Muscle of leg (tissue), 16 donors: ENCODE results near the gene AKAP17A. TPM values are rescaled to one million over a fixed set of nuclear protein-coding genes. Genes with fewer than 3 reads are reported as not detected.
"Not testable (repeated sequence)": the region's sequence is repeated elsewhere in the genome, so short reads cannot be mapped to it uniquely, and the experiment has no call there.

Experiments
- DNase-seq: peaks from one replicate; pipeline ENCODE4 v3.0.0; 2013
- H3K27ac ChIP-seq: one replicate; pipeline ENCODE4 v1.5.1; 2013; ENCODE audit warnings: mild to moderate bottlenecking, low read length, control low read depth
- H3K27me3 ChIP-seq: one replicate; pipeline ENCODE4 v1.6.1; 2013; ENCODE audit warnings: low read length; ENCODE audit not compliant: control insufficient read depth, insufficient read depth
- H3K36me3 ChIP-seq: one replicate; pipeline ENCODE4 v1.6.1; 2013; ENCODE audit warnings: low read length; ENCODE audit not compliant: control insufficient read depth, insufficient read depth
- H3K4me1 ChIP-seq: one replicate; pipeline ENCODE4 v1.6.1; 2013; ENCODE audit warnings: low read length; ENCODE audit not compliant: control insufficient read depth, insufficient read depth
- H3K4me3 ChIP-seq: one replicate; pipeline ENCODE4 v1.5.1; 2013; ENCODE audit warnings: low read length, control low read depth
- H3K9me3 ChIP-seq: replicated peaks from 2 replicates; pipeline ENCODE4 v1.6.1; 2013; ENCODE audit warnings: low read depth, low read length; ENCODE audit not compliant: control insufficient read depth
- WGBS: methylation state at CpG from one replicate; pipeline ENCODE4 v1.1.5; 2013; ENCODE audit warnings: missing lambda C conversion rate; ENCODE audit not compliant: insufficient coverage; 5-methylcytosine and 5-hydroxymethylcytosine counted together
- long read RNA-seq, 11 donors: transcript quantifications; one replicate each; lab custom pipeline, GENCODE V29; 2026
- polyA plus RNA-seq, 8 donors: library from polyadenylated mRNA; unstranded; fragments of 120-200 nt; gene quantifications; one replicate each; pipeline versions ENCODE4 v1.2.1 to v1.2.3, GENCODE V29; 2013; ENCODE audit warnings: inconsistent platforms in 1 of 8, low replicate concordance in 1 of 8; ENCODE audit not compliant: insufficient read length in 8 of 8, insufficient read depth in 1 of 8
- total RNA-seq: library from RNA; stranded (reverse); fragments of 120-200 nt; gene quantifications from one replicate; pipeline ENCODE4 v1.2.4, GENCODE V29; 2013

AKAP17A gene
- 19.9 TPM for total RNA-seq
- polyA plus RNA-seq: 10 to 100 TPM; 28.7 to 36.8 (median 34.5) TPM
- long read RNA-seq, donor 1, partial matches to known transcripts: 0 of 3 reads
- long read RNA-seq, donor 1, other reads (novel, unspliced or antisense): 0 of 3 reads
- long read RNA-seq, donor 2: 0 reads
- long read RNA-seq, donor 3, transcript AKAP17A-201 (5 exons, 3,204 nt): major isoform, 9 of 21 reads
- long read RNA-seq, donor 3, partial matches to known transcripts: 10 of 21 reads
- long read RNA-seq, donor 3, other reads (novel, unspliced or antisense): 0 of 21 reads
- long read RNA-seq, donor 4, transcript AKAP17A-202 (4 exons, 2,187 nt): major isoform, 5 of 9 reads
- long read RNA-seq, donor 4, partial matches to known transcripts: 0 of 9 reads
- long read RNA-seq, donor 4, other reads (novel, unspliced or antisense): 0 of 9 reads
- long read RNA-seq, donor 5, transcript AKAP17A-201 (5 exons, 3,204 nt): major isoform, 9 of 14 reads
- long read RNA-seq, donor 5, partial matches to known transcripts: 0 of 14 reads
- long read RNA-seq, donor 5, other reads (novel, unspliced or antisense): 0 of 14 reads
- long read RNA-seq, donor 6, partial matches to known transcripts: 5 of 10 reads
- long read RNA-seq, donor 6, other reads (novel, unspliced or antisense): 0 of 10 reads
- long read RNA-seq, donor 7, partial matches to known transcripts: 0 of 7 reads
- long read RNA-seq, donor 7, other reads (novel, unspliced or antisense): 0 of 7 reads
- long read RNA-seq, donor 8: 0 reads
- long read RNA-seq, donor 9, partial matches to known transcripts: 0 of 3 reads
- long read RNA-seq, donor 9, other reads (novel, unspliced or antisense): 0 of 3 reads
- long read RNA-seq, donor 10, transcript AKAP17A-202 (4 exons, 2,187 nt): major isoform, 6 of 15 reads
- long read RNA-seq, donor 10, partial matches to known transcripts: 6 of 15 reads
- long read RNA-seq, donor 10, other reads (novel, unspliced or antisense): 0 of 15 reads
- long read RNA-seq, donor 11, partial matches to known transcripts: 0 of 7 reads
- long read RNA-seq, donor 11, other reads (novel, unspliced or antisense): 0 of 7 reads

GRCh38 chrX:1591102-1591862, at the start of gene AKAP17A:
TSS of gene AKAP17A (plus strand) at chrX:1591604. CDS start at chrX:1593463, 1,859 bp downstream.
- H3K4me1 ChIP-seq: peaks cover 17% of the 10 kb centered on the region
- peaks cover 31% of the 10 kb centered on the region for H3K36me3 ChIP-seq
- under 1% methylated on average over 62 of the region's 66 CpGs for WGBS
- H3K4me3 ChIP-seq: peak within 1 kb of the TSS; percentile 69
- peak; percentile 97 for DNase-seq
- H3K9me3 ChIP-seq: no peaks in the 10 kb centered on the region
- no peaks in the 10 kb centered on the region for H3K27me3 ChIP-seq
- H3K27ac ChIP-seq: peak within 1 kb of the TSS; percentile 72

GRCh38 chrX:1542994-1543725, 48.2 kb upstream of the AKAP17A start:
- Histone ChIP-seq H3K4me3 (no peak overlapping the region), H3K27ac (no peak overlapping the region), H3K9me3 (no peaks in the 10 kb centered on the region), H3K4me1 (no peaks in the 10 kb centered on the region), H3K27me3 (no peaks in the 10 kb centered on the region), H3K36me3 (no peaks in the 10 kb centered on the region)
- no peak for DNase-seq
- WGBS: 92% methylated on average over 15 of the region's 22 CpGs

DNA sequence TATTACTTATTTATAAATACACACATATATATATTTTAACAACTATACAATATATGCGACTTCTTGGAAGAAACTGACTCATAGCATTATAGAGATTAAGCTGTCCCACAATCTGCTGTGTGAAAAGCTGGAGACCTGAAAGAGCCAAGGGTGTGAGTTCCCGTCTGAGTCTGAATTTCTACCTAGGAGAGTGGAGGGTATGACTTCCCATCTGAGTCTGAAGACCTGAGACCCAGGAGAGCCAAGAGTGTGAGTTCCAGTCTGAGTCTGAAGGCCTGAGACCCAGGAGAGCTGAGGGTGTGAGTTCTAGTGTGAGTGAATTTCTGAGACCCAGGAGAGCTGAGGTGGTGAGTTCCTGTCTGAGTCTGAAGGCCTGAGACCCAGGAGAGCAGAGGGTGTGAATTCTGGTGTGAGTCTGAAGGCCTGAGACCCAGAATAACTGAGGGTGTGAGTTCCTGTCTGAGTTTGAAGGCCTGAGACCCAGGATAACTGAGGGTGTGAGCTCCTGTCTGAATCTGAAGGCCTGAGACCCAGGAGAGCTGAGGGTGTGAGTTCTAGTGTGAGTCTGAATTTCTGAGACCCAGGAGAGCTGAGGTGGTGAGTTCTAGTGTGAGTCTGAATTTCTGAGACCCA, 45.5 kb upstream of the AKAP17A start:
- WGBS: 57% methylated on average over 1 of the region's 2 CpGs
- no peaks in the 10 kb centered on the region for H3K36me3 ChIP-seq
- H3K27ac ChIP-seq: no peak overlapping the region
- H3K27me3 ChIP-seq: no peaks in the 10 kb centered on the region
- DNase-seq: no peak
- H3K4me1 ChIP-seq: no peaks in the 10 kb centered on the region
- H3K9me3 ChIP-seq: no peaks in the 10 kb centered on the region
- H3K4me3 ChIP-seq: no peak overlapping the region

DNA sequence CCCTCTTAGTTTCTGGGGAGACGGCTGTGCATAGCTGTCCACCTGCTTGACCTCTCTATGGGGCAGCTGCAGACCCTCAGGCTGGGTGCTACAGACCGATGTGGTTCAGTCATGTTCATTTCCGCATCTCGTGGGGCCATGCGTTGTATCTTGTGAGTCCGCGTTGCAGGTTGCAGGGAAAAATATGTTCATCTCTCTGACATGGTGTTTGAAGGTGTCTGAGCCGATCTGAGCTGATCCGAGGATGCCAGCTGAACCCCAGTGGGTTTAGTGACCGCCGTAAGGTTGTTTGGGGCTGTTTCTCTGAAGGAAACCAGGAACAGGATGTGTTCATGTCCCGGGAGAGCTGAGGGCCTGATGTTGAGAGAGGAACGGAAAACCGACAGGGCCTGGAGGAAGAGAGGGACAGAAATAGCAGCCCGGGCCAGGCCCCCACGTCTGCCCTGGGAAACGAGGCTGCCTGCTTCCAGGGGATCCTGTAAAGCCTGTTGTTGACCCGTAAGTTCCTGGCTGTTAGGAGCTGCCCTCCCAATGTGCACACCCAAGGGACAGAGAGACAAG, 44.6 kb upstream of the AKAP17A start:
- Histone ChIP-seq H3K27me3 (no peaks in the 10 kb centered on the region), H3K4me1 (no peaks in the 10 kb centered on the region), H3K27ac (peak overlapping the region; percentile 55), H3K9me3 (no peaks in the 10 kb centered on the region), H3K4me3 (no peak overlapping the region), H3K36me3 (no peaks in the 10 kb centered on the region)
- peak; percentile 52 for DNase-seq
- 54% methylated on average over 18 of the region's 18 CpGs for WGBS

DNA sequence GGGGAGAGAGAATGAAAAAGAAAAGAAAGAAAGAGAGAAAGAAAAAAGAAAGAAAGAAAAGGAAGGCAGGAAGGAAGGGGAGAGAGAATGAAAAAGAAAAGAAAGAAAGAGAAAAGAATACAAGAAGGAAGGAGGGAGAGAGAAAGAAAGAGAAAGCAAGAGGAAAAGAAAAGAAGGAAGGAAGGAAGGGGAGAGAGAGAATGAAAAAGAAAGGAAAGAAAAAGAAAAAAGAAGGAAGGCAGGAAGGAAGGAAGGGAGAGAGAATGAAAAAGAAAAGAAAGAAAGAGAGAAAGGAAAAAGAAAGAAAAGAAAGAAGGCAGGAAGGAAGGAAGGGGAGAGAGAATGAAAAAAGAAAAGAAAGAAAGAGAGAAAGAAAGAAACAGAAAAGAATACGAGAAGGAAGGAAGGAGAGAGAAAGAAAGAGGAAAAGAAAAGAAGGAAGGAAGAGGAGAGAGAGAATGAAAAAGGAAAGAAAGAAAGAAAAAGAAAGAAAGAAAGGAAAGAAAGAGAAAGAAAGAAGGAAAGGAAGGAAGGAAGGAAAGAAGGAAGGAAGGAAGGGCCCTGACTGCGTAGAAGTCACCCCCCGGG, 39.4 kb upstream of the AKAP17A start:
- Histone ChIP-seq H3K4me3 (no peak overlapping the region), H3K9me3 (peaks cover 4% of the 10 kb centered on the region), H3K27me3 (no peaks in the 10 kb centered on the region), H3K27ac (no peak overlapping the region), H3K36me3 (no peaks in the 10 kb centered on the region), H3K4me1 (no peaks in the 10 kb centered on the region)
- 86% methylated on average over 3 of the region's 3 CpGs for WGBS
- no peak for DNase-seq

GRCh38 chrX:1554469-1555210, 36.8 kb upstream of the AKAP17A start:
- Histone ChIP-seq H3K4me1 (no peaks in the 10 kb centered on the region), H3K27ac (no peak overlapping the region), H3K36me3 (no peaks in the 10 kb centered on the region), H3K27me3 (no peaks in the 10 kb centered on the region), H3K4me3 (no peak overlapping the region), H3K9me3 (peaks cover 4% of the 10 kb centered on the region)
- WGBS: 83% methylated on average over 12 of the region's 19 CpGs
- no peak for DNase-seq

DNA sequence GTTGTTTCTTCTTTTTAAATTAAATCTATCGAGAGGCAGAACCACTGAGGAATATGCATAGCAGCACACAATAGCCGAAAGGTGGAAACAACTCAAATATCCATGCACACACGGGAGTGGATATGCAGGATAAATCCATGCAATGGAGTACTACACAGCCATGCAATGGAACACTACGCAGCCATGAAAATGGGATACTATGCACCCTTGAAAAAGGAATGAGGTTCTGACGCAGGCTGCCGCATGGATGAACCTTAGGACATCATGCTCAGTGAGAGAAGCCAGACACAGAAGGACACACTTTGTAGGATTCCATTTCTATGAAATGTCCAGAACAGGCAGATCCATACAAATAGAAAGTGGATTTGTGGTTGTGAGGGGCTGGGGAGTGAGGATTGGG, 36.0 kb upstream of the AKAP17A start:
- Histone ChIP-seq H3K36me3 (no peaks in the 10 kb centered on the region), H3K27me3 (no peaks in the 10 kb centered on the region), H3K4me1 (no peaks in the 10 kb centered on the region), H3K4me3 (no peak overlapping the region), H3K9me3 (peaks cover 4% of the 10 kb centered on the region), H3K27ac (no peak overlapping the region)
- no peak for DNase-seq
- WGBS: 86% methylated on average over 4 of the region's 6 CpGs

DNA sequence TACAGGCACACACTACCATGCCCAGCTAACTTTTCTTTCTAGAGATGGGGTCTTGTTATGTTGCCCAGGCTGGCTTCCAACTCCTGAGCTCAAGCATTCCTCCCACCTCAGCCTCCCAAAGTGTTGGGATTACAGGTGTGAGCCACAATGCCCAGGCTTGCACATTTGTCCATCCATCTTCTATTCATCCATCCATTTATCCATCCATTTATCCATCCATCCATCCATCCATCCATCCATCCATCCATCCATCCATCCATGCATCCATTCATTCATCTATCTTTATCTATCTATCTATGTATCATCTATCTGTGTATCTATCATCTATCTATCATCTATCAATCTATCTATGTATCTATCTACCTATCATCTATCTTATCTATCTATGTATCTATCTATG, 34.0 kb upstream of the AKAP17A start:
- not testable (repeated sequence) for H3K9me3 ChIP-seq, H3K36me3 ChIP-seq, H3K27me3 ChIP-seq, DNase-seq, H3K4me3 ChIP-seq, H3K27ac ChIP-seq, H3K4me1 ChIP-seq
